WTC11 (cell line): ENCODE results near the gene CELF2. TPM values are rescaled to one million over a fixed set of nuclear protein-coding genes. Genes with fewer than 3 reads are reported as not detected.

Source experiments
- ATAC-seq: fragments of 200-7000 bp; cut with Tn5 transposase; 2 replicates; pipeline ENCODE4 v1.10.0; 2021; ENCODE audit warnings: mild to moderate bottlenecking, moderate library complexity
- CTCF ChIA-PET: fragments of 300-600 bp; sonication (Branson Sonifier 250); formaldehyde crosslinking; loops from one replicate; lab custom pipeline; 2021; ENCODE audit warnings: antibody characterized with exemption; lab: Charles Lee
- POLR2A ChIA-PET: fragments of 350-600 bp; sonication (Branson Sonifier 250); formaldehyde crosslinking; loops from one replicate; lab custom pipeline; 2021; ENCODE audit warnings: antibody characterized with exemption; lab: Charles Lee
- DNase-seq: peaks from one replicate; pipeline ENCODE4 v3.0.0; 2021; ENCODE audit warnings: low spot score
- H3K27ac Mint-ChIP-seq: 2 replicates; pipeline ENCODE4 v1.8.0; 2021; ENCODE audit warnings: mixed read lengths
- H3K27me3 Mint-ChIP-seq: 2 replicates; pipeline ENCODE4 v1.8.0; 2021; ENCODE audit warnings: low read depth, mild to moderate bottlenecking, moderate library complexity, mixed read lengths
- H3K36me3 Mint-ChIP-seq: 2 replicates; pipeline ENCODE4 v1.8.0; 2021; ENCODE audit warnings: mixed read lengths
- H3K4me1 Mint-ChIP-seq: 2 replicates; pipeline ENCODE4 v1.8.0; 2022; ENCODE audit warnings: mixed read lengths
- H3K4me3 Mint-ChIP-seq: 2 replicates; pipeline ENCODE4 v1.8.0; 2021; ENCODE audit warnings: mild to moderate bottlenecking, moderate library complexity, mixed read lengths
- H3K9me3 Mint-ChIP-seq: 2 replicates; pipeline ENCODE4 v1.8.0; 2021; ENCODE audit warnings: mixed read lengths
- FOXK1 ChIP-seq: sonication (generic); formaldehyde crosslinking; IDR thresholded peaks from 2 replicates; pipeline ENCODE4 v1.8.0; 2022; ENCODE audit warnings: mild to moderate bottlenecking, moderate library complexity, missing genetic modification reagents
- FOXP1 ChIP-seq: sonication (generic); formaldehyde crosslinking; IDR thresholded peaks from 2 replicates; pipeline ENCODE4 v1.8.0; 2022; ENCODE audit warnings: missing genetic modification reagents, mild to moderate bottlenecking, moderate library complexity, borderline replicate concordance
- GRHL2 ChIP-seq: fragments of 250-450 bp; sonication (Bioruptor Pico); IDR thresholded peaks from 2 replicates; pipeline ENCODE4 v1.8.0; 2022; ENCODE audit warnings: mild to moderate bottlenecking, moderate library complexity; ENCODE audit not compliant: insufficient replicate concordance, severe bottlenecking
- JAZF1 ChIP-seq: fragments of 250-450 bp; sonication (Bioruptor Pico); IDR thresholded peaks from 2 replicates; pipeline ENCODE4 v1.9.0; 2021; ENCODE audit warnings: moderate library complexity, mild to moderate bottlenecking, inconsistent platforms
- NFYB ChIP-seq: sonication (generic); formaldehyde crosslinking; conservative IDR thresholded peaks from 2 replicates; pipeline ENCODE4 v1.8.0; 2022; ENCODE audit warnings: low read depth, missing genetic modification reagents
- NR1H2 ChIP-seq: sonication (generic); formaldehyde crosslinking; IDR thresholded peaks from 2 replicates; pipeline ENCODE4 v1.9.0; 2021; ENCODE audit warnings: mild to moderate bottlenecking, moderate library complexity, missing genetic modification reagents
- PRDM15 ChIP-seq: sonication (generic); formaldehyde crosslinking; IDR thresholded peaks from 2 replicates; pipeline ENCODE4 v1.8.0; 2022; ENCODE audit warnings: missing genetic modification reagents
- RELA ChIP-seq: sonication (generic); formaldehyde crosslinking; IDR thresholded peaks from 2 replicates; pipeline ENCODE4 v1.8.1; 2022; ENCODE audit warnings: missing genetic modification reagents, mild to moderate bottlenecking, borderline replicate concordance
- ZBTB21 ChIP-seq: sonication (generic); formaldehyde crosslinking; IDR thresholded peaks from 2 replicates; pipeline ENCODE4 v1.8.1; 2023; ENCODE audit warnings: mild to moderate bottlenecking, missing genetic modification reagents, borderline replicate concordance
- ZNF317 ChIP-seq: sonication (generic); formaldehyde crosslinking; IDR thresholded peaks from 2 replicates; pipeline ENCODE4 v1.8.1; 2023; ENCODE audit warnings: low read depth, mild to moderate bottlenecking, moderate library complexity, missing genetic modification reagents, borderline replicate concordance
- total RNA-seq: library from RNA; stranded (reverse); gene quantifications from 3 replicates; pipeline ENCODE4 v1.2.3, GENCODE V29; 2021
- TF ChIP-seq, protein P1 (sequence below): sonication (generic); formaldehyde crosslinking; IDR thresholded peaks from 2 replicates; pipeline ENCODE4 v1.8.0; 2022; ENCODE audit warnings: mild to moderate bottlenecking, missing genetic modification reagents
- TF ChIP-seq, protein P2 (sequence below): fragments of 200-600 bp; IDR thresholded peaks from 2 replicates; pipeline ENCODE4 v1.8.0; 2022; ENCODE audit warnings: antibody characterized with exemption
- TF ChIP-seq, protein P3 (sequence below): sonication (generic); formaldehyde crosslinking; IDR thresholded peaks from 2 replicates; pipeline ENCODE4 v1.8.1; 2022; ENCODE audit warnings: low read depth, missing genetic modification reagents, borderline replicate concordance

The CELF2 gene
- total RNA-seq, 1 experiment from 2014 or later = 24.6 TPM

DNA sequence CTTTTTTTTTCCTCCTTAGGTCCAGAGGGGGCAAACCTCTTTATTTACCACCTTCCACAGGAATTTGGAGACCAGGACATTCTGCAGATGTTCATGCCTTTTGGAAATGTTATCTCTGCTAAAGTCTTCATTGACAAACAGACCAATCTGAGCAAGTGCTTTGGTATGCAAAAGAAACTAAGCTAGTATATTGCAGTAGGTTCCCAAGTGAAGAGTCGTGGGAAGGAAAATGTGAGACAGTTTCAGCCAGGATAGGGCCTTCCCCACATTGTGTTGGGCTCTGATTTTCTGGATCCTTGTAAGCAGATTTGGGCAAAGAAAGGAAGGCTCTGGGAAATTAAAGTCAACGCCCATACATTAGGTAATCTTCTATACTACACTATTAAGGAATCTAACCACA is 308.1 kb downstream of the CELF2 start:
- H3K36me3 Mint-ChIP-seq = no peaks in the 10 kb centered on the region
- no peak for TF ChIP-seq ZNF317 (CRISPR knock-in tag)
- TF ChIP-seq JAZF1 (CRISPR knock-in tag) = no peak
- TF ChIP-seq NFYB (CRISPR knock-in tag) = no peak
- TF ChIP-seq, protein P1, sequence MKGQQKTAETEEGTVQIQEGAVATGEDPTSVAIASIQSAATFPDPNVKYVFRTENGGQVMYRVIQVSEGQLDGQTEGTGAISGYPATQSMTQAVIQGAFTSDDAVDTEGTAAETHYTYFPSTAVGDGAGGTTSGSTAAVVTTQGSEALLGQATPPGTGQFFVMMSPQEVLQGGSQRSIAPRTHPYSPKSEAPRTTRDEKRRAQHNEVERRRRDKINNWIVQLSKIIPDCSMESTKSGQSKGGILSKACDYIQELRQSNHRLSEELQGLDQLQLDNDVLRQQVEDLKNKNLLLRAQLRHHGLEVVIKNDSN (CRISPR knock-in tag) = no peak
- TF ChIP-seq PRDM15 (CRISPR knock-in tag) = no peak
- TF ChIP-seq ZBTB21 (CRISPR knock-in tag) = no peak
- no peak for TF ChIP-seq FOXK1 (CRISPR knock-in tag)
- TF ChIP-seq NR1H2 = no peak
- TF ChIP-seq, all 79 proteins: peak for 0
- Mint-ChIP-seq H3K4me3 (no peak overlapping the region), H3K9me3 (no peaks in the 10 kb centered on the region), H3K27me3 (no peaks in the 10 kb centered on the region), H3K4me1 (peaks cover 34% of the 10 kb centered on the region), H3K27ac (no peak overlapping the region)
- ChIA-PET CTCF (no interaction called here), POLR2A (no interaction called here)
- DNase-seq (no peak), ATAC-seq (no peak)

DNA sequence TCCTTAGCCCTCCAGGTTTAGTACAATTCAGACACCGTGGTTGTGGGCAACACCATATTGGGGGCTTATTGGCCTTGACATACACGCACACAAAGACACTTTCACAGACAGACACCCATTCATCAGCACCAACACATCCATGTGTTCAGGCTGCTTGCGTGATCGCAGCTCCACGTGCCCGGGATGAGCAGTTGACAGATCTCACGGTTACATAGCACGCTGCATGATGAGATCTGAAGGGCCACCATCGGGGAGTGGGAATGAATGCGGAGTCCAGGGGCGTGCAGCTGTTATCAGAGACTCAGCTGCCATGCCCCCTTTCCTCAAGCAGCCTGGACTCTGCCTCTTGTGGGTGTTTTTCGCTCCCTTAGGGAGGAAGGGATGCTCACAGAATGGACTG is 308.6 kb downstream of the CELF2 start:
- DNase-seq = no peak
- Mint-ChIP-seq H3K27me3 (no peaks in the 10 kb centered on the region), H3K4me1 (peaks cover 34% of the 10 kb centered on the region), H3K36me3 (no peaks in the 10 kb centered on the region), H3K27ac (no peak overlapping the region), H3K4me3 (no peak overlapping the region), H3K9me3 (no peaks in the 10 kb centered on the region)
- CTCF ChIA-PET = no interaction called here
- POLR2A ChIA-PET = no interaction called here
- TF ChIP-seq FOXP1 (CRISPR knock-in tag) = no peak
- TF ChIP-seq, protein P2, sequence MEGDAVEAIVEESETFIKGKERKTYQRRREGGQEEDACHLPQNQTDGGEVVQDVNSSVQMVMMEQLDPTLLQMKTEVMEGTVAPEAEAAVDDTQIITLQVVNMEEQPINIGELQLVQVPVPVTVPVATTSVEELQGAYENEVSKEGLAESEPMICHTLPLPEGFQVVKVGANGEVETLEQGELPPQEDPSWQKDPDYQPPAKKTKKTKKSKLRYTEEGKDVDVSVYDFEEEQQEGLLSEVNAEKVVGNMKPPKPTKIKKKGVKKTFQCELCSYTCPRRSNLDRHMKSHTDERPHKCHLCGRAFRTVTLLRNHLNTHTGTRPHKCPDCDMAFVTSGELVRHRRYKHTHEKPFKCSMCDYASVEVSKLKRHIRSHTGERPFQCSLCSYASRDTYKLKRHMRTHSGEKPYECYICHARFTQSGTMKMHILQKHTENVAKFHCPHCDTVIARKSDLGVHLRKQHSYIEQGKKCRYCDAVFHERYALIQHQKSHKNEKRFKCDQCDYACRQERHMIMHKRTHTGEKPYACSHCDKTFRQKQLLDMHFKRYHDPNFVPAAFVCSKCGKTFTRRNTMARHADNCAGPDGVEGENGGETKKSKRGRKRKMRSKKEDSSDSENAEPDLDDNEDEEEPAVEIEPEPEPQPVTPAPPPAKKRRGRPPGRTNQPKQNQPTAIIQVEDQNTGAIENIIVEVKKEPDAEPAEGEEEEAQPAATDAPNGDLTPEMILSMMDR = no peak
- TF ChIP-seq, protein P3, sequence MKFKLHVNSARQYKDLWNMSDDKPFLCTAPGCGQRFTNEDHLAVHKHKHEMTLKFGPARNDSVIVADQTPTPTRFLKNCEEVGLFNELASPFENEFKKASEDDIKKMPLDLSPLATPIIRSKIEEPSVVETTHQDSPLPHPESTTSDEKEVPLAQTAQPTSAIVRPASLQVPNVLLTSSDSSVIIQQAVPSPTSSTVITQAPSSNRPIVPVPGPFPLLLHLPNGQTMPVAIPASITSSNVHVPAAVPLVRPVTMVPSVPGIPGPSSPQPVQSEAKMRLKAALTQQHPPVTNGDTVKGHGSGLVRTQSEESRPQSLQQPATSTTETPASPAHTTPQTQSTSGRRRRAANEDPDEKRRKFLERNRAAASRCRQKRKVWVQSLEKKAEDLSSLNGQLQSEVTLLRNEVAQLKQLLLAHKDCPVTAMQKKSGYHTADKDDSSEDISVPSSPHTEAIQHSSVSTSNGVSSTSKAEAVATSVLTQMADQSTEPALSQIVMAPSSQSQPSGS (CRISPR knock-in tag) = no peak
- no peak for ATAC-seq

DNA sequence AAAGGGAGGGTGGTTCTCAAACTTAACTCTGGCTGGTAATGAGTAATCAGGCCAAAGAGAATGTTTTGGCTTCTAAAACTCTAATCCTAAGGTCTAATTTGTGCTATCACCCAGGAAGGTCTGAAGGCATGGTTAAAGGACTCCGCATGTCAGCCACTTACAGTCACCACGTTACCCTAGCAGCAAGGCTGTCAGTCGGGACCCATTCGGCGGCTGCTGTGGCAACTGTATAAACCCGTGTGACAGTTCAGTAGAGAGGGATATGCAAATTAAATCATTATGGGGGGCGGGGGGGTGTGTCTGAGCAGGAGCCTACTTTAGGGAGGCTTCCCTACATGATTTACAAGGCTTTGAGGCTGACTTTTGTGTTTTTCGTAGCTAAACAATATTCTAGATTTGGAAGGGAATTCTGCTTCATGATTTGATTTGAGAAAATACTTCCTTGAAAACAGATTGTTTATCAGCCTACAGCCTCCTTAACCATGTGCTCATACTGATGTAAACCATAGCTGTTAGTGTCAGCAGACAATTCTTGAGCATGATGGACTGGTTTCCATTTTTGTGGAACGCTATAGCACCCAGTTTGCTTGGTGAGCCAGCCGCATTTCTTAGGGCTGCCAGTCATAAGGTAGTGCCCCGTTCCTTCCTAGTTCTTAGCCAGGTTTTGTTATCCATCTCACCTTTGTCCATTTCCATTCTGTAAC is 309.4 kb downstream of the CELF2 start:
- Mint-ChIP-seq H3K9me3 (no peaks in the 10 kb centered on the region), H3K27me3 (no peaks in the 10 kb centered on the region), H3K4me3 (no peak overlapping the region), H3K4me1 (peaks cover 34% of the 10 kb centered on the region), H3K27ac (no peak overlapping the region), H3K36me3 (no peaks in the 10 kb centered on the region)
- no peak for ATAC-seq
- ChIA-PET CTCF (no interaction called here), POLR2A (no interaction called here)
- no peak for TF ChIP-seq GRHL2 (CRISPR knock-in tag)
- TF ChIP-seq RELA = no peak
- no peak for DNase-seq
